HL-60 (cell line): ENCODE measurements around the gene ANKRD28.
"Not testable (repeated sequence)": the region's sequence is repeated elsewhere in the genome, so short reads cannot be mapped to it uniquely, and the experiment has no call there.

ENCODE experiments used
- DNase-seq, 2 experiments: peaks; one replicate each; pipeline ENCODE4 v3.0.0-alpha.2; 2010 to 2020; ENCODE audit warnings: low read depth in 1 of 2, low spot score in 1 of 2
- H3K27ac ChIP-seq: fragments of 250-450 bp; sonication (Bioruptor Pico); replicated peaks from 2 replicates; pipeline ENCODE4 v1.5.1; 2020; ENCODE audit warnings: mild to moderate bottlenecking, moderate library complexity
- H3K27me3 ChIP-seq: fragments of 250-450 bp; sonication (Bioruptor Pico); 2 replicates; pipeline ENCODE4 v1.5.1; 2021; ENCODE audit warnings: mild to moderate bottlenecking, moderate library complexity; ENCODE audit not compliant: insufficient read depth, poor library complexity, severe bottlenecking
- H3K4me3 ChIP-seq: replicated peaks from 2 replicates; pipeline ENCODE4 v1.5.1; 2011; ENCODE audit warnings: mild to moderate bottlenecking, control low read depth, low read length; ENCODE audit not compliant: insufficient read depth
- GABPA ChIP-seq: IDR thresholded peaks from 2 replicates; pipeline ENCODE4 v1.6.1; 2012; ENCODE audit warnings: low read depth
- POLR2AphosphoS5 ChIP-seq: IDR thresholded peaks from 2 replicates; pipeline ENCODE4 v1.6.1; 2012; ENCODE audit warnings: low read depth
- SPI1 ChIP-seq: IDR thresholded peaks from 2 replicates; pipeline ENCODE4 v1.6.1; 2012; ENCODE audit warnings: low read depth, mild to moderate bottlenecking, borderline replicate concordance
- TF ChIP-seq, protein P1 (sequence below): IDR thresholded peaks from 2 replicates; pipeline ENCODE4 v1.6.1; 2012; ENCODE audit warnings: low read depth; ENCODE audit not compliant: insufficient replicate concordance
- TF ChIP-seq, protein P2 (sequence below): IDR thresholded peaks from one replicate; pipeline ENCODE4 v1.5.1; 2011; ENCODE audit warnings: low read length, control low read depth, inconsistent platforms; ENCODE audit not compliant: insufficient read depth

The ANKRD28 gene

DNA sequence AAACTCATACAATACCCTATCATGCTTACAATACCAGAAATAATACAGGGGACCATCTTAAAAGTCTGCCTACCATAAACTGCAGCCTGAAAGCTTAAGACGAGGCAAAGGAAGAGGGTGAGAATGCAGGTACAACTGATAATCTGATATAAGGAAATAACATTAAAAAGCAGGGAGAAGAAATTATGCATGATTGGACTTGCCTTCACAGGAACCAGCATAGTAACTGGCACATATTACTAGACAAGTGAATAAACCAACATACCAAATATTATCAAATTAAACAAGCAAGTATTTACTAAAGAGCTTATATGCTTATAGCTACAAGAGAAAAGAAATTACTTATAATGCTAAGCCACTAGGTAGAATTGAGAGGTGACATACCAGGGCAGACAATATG lies 18.7 kb downstream of the ANKRD28 start:
- DNase-seq: no peak
- Histone ChIP-seq H3K27me3 (no peaks in the 10 kb centered on the region), H3K27ac (no peak overlapping the region)

DNA sequence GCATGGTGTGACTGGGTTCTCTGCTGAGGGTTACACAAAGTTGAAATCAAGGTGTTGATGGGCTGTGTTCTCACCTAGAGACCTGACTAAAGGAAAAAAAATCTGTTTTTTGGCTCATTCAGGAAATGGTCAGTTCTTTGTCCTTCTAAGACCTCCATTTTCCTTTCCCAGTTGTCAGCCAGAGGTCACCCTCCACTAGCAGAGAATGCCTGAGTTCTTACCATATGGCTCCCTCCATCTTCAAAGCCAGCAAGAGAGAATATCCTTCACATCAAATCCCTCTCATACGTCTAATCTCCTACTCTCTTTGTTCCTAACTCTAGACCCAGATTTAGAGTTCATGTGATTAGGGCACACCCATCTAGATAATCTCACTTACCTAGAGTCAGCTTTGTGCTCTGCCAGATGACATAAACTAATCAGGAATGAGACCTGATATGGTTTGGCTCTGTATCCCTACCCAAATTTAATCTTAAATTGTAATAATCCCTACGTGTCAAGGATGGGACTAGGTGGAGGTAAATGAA lies 19.4 kb downstream of the ANKRD28 start:
- TF ChIP-seq, protein P1, sequence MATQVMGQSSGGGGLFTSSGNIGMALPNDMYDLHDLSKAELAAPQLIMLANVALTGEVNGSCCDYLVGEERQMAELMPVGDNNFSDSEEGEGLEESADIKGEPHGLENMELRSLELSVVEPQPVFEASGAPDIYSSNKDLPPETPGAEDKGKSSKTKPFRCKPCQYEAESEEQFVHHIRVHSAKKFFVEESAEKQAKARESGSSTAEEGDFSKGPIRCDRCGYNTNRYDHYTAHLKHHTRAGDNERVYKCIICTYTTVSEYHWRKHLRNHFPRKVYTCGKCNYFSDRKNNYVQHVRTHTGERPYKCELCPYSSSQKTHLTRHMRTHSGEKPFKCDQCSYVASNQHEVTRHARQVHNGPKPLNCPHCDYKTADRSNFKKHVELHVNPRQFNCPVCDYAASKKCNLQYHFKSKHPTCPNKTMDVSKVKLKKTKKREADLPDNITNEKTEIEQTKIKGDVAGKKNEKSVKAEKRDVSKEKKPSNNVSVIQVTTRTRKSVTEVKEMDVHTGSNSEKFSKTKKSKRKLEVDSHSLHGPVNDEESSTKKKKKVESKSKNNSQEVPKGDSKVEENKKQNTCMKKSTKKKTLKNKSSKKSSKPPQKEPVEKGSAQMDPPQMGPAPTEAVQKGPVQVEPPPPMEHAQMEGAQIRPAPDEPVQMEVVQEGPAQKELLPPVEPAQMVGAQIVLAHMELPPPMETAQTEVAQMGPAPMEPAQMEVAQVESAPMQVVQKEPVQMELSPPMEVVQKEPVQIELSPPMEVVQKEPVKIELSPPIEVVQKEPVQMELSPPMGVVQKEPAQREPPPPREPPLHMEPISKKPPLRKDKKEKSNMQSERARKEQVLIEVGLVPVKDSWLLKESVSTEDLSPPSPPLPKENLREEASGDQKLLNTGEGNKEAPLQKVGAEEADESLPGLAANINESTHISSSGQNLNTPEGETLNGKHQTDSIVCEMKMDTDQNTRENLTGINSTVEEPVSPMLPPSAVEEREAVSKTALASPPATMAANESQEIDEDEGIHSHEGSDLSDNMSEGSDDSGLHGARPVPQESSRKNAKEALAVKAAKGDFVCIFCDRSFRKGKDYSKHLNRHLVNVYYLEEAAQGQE: no peak
- no peak for TF ChIP-seq POLR2AphosphoS5
- TF ChIP-seq, protein P2, sequence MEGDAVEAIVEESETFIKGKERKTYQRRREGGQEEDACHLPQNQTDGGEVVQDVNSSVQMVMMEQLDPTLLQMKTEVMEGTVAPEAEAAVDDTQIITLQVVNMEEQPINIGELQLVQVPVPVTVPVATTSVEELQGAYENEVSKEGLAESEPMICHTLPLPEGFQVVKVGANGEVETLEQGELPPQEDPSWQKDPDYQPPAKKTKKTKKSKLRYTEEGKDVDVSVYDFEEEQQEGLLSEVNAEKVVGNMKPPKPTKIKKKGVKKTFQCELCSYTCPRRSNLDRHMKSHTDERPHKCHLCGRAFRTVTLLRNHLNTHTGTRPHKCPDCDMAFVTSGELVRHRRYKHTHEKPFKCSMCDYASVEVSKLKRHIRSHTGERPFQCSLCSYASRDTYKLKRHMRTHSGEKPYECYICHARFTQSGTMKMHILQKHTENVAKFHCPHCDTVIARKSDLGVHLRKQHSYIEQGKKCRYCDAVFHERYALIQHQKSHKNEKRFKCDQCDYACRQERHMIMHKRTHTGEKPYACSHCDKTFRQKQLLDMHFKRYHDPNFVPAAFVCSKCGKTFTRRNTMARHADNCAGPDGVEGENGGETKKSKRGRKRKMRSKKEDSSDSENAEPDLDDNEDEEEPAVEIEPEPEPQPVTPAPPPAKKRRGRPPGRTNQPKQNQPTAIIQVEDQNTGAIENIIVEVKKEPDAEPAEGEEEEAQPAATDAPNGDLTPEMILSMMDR: no peak
- no peak for TF ChIP-seq SPI1
- DNase-seq: no peak
- H3K27ac ChIP-seq: no peak overlapping the region
- no peaks in the 10 kb centered on the region for H3K27me3 ChIP-seq
- no peak overlapping the region for H3K4me3 ChIP-seq

More for the DNA sequence above, 18.7 kb downstream of the ANKRD28 start:
- H3K4me3 ChIP-seq: no peak overlapping the region
- TF ChIP-seq SPI1: no peak
- TF ChIP-seq, protein P1: no peak
- TF ChIP-seq, protein P2: no peak
- no peak for TF ChIP-seq POLR2AphosphoS5
- no peak for TF ChIP-seq GABPA

DNA sequence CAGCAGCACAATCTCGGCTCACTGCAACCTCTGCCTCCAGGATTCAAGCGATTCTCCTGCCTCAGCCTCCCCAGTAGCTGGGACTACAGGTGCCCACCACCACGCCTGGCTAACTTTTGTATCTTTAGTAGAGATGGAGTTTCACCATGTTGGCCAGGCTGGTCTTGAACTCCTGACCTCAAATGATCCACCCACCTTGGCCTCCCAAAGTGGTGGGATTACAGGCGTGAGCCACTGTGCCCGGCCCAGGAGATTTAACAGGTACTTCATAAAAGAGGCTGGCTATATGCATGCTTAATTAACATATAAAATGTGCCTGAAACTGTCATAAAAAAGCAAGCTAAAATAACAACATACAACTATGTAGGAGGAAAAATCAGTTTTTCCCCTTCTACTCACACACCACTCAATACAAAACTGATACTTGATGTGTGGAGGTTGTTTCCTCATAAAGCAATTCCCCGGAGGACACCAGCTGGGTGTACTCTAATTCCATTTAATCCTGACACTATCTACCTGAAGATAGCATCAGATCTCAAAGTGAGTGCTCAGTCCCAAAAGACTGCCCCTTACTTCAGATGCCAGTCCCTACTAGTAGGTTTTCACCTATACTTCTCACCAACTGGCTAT lies 22.7 kb downstream of the ANKRD28 start:
- not testable (repeated sequence) for H3K4me3 ChIP-seq, DNase-seq, H3K27me3 ChIP-seq, H3K27ac ChIP-seq

DNA sequence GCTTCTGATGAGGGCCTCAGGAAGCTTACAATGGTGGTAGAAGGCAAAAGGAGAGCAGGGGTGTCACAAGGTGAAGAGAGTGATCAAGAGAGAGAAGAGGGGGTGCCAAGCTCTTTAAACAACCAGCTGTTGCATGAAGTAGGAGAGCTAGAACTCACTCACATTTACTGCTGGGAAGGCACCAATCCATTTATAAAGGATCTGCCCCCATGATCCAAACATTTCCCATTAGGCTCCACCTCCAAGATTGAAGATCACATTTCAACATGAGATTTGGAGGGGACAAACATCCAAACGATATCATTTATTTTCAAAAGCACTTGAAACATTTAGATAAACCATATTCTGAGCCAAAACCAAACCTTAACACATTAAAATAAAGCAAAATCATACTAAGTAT lies 26.3 kb downstream of the ANKRD28 start:
- no peak for DNase-seq
- H3K27ac ChIP-seq: no peak overlapping the region
- no peak overlapping the region for H3K4me3 ChIP-seq
- TF ChIP-seq SPI1 (no peak), POLR2AphosphoS5 (no peak)
- TF ChIP-seq, protein P1: no peak
- no peaks in the 10 kb centered on the region for H3K27me3 ChIP-seq
